Ishikawa (cell line): ENCODE results near the gene CYP24A1.

ENCODE experiments used
- CEBPB ChIP-seq: IDR thresholded peaks from 2 replicates; pipeline ENCODE4 v1.6.1; 2012
- CREB1 ChIP-seq: IDR thresholded peaks from 2 replicates; pipeline ENCODE4 v1.6.1; 2012; ENCODE audit warnings: low read depth
- EGR1 ChIP-seq: IDR thresholded peaks from 2 replicates; pipeline ENCODE4 v1.6.1; 2012
- EP300 ChIP-seq: IDR thresholded peaks from 2 replicates; pipeline ENCODE4 v1.6.1; 2012; ENCODE audit warnings: borderline replicate concordance
- FOXM1 ChIP-seq: IDR thresholded peaks from 2 replicates; pipeline ENCODE4 v1.6.1; 2012; ENCODE audit warnings: low read depth, borderline replicate concordance
- MAX ChIP-seq: IDR thresholded peaks from 2 replicates; pipeline ENCODE4 v1.6.1; 2012
- NFIC ChIP-seq: IDR thresholded peaks from 2 replicates; pipeline ENCODE4 v1.6.1; 2012
- RAD21 ChIP-seq: IDR thresholded peaks from 2 replicates; pipeline ENCODE4 v1.6.1; 2012; ENCODE audit warnings: low read depth
- REST ChIP-seq: IDR thresholded peaks from 2 replicates; pipeline ENCODE4 v1.6.1; 2012; ENCODE audit warnings: low read depth, mild to moderate bottlenecking
- TAF1 ChIP-seq: IDR thresholded peaks from 2 replicates; pipeline ENCODE4 v1.6.1; 2012; ENCODE audit warnings: low read depth, mild to moderate bottlenecking
- TCF12 ChIP-seq: IDR thresholded peaks from 2 replicates; pipeline ENCODE4 v1.6.1; 2012; ENCODE audit warnings: low read depth
- TEAD4 ChIP-seq: IDR thresholded peaks from 2 replicates; pipeline ENCODE4 v1.6.1; 2012
- YY1 ChIP-seq: IDR thresholded peaks from 2 replicates; pipeline ENCODE4 v1.6.1; 2012; ENCODE audit warnings: low read depth
- ZBTB7A ChIP-seq: IDR thresholded peaks from 2 replicates; pipeline ENCODE4 v1.6.1; 2012; ENCODE audit warnings: low read depth
- TF ChIP-seq, protein P1 (sequence below): IDR thresholded peaks from 2 replicates; pipeline ENCODE4 v1.6.1; 2012

CYP24A1 gene

DNA sequence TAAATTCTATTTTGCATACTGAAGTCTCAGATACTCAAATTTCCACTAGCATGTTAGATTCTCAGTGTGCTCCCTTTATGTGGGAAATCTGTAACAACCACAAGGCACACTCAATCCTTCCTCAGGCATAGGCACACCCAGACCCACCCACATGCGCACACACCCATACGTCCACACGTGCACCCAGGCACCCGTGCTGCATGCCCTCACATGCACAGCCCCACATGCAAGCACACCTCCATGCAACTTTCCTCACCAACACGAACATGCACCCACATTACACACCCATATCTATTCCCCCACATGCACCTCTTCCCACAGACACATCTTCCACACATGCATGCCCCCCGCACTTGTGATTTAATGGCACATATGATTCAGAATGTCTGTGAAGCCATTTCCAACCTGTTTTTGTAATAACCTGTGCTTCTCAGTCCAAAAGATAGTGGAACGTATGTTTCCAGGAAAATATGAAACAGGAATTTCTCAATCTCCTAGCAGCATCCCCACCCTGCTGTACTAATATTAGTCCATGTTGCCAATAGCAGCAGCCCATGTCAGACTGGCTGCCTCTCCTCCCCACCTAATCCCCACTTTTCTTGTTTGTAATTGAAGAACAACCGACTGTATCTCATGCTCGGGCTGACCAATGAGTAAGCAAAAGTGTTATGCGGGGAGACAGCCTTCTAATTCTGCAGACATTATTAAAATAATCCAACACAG, 11.3 kb upstream of the CYP24A1 start:
- TF ChIP-seq MAX (no peak), TEAD4 (no peak), YY1 (no peak), CEBPB (no peak), TAF1 (no peak), CREB1 (no peak), TCF12 (no peak), EP300 (no peak), EGR1 (no peak), NFIC (no peak), REST (no peak), ZBTB7A (no peak)

GRCh38 chr20:54184071-54184470, 10.3 kb upstream of the CYP24A1 start:
- TF ChIP-seq NFIC (no peak), CEBPB (no peak), FOXM1 (no peak), YY1 (no peak), ZBTB7A (no peak), CREB1 (no peak), MAX (no peak), EP300 (no peak), TCF12 (no peak), RAD21 (no peak), EGR1 (no peak), TEAD4 (no peak), REST (no peak), TAF1 (no peak)
- TF ChIP-seq, protein P1, sequence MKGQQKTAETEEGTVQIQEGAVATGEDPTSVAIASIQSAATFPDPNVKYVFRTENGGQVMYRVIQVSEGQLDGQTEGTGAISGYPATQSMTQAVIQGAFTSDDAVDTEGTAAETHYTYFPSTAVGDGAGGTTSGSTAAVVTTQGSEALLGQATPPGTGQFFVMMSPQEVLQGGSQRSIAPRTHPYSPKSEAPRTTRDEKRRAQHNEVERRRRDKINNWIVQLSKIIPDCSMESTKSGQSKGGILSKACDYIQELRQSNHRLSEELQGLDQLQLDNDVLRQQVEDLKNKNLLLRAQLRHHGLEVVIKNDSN: no peak

- no peak for TF ChIP-seq CEBPB
- TF ChIP-seq NFIC: no peak
- TF ChIP-seq YY1: no peak
- no peak for TF ChIP-seq EP300
- TF ChIP-seq TEAD4: no peak
- TF ChIP-seq TAF1: no peak
- no peak for TF ChIP-seq ZBTB7A
- no peak for TF ChIP-seq CREB1
- TF ChIP-seq MAX: no peak
- TF ChIP-seq, protein P1: no peak
- TF ChIP-seq TCF12: no peak
- TF ChIP-seq REST: no peak
- TF ChIP-seq FOXM1: no peak
- no peak for TF ChIP-seq RAD21
- TF ChIP-seq EGR1: no peak
These were observed 7.1 kb upstream of the CYP24A1 start for GRCh38 chr20:54180931-54181330.

DNA sequence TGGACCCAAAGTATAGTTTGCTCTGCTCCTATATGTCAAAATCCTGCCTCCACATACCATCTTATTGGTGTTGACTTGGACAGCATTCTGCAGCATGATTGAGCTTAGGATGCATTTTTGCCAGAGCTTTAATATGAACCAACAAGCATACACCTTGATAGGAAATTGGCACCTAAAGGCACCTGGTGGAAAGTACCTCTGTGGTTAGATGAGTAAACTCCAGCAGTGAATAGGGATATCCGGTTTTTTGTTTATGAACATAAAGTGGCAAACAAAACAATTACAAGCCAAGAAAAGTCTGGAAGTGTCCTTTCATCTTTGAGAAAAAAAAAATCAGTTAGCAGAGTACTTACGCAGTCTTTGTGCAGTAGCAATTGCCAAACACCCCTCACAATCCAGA, 6.2 kb upstream of the CYP24A1 start:
- TF ChIP-seq TCF12 (no peak), CEBPB (no peak), ZBTB7A (no peak), EGR1 (no peak), TAF1 (no peak)
